ENCODE measurements around the gene DTNB.

- TF ChIP-seq ZNF558 (tag by site-specific recombination; IDR thresholded peaks at IDR 0.05) (no peak), ZNF776 (tag by site-specific recombination; IDR thresholded peaks at IDR 0.05; ENCODE audit: borderline replicate concordance) (no peak), CTCF (tag by site-specific recombination; IDR thresholded peaks at IDR 0.05) (no peak), ZNF549 (tag by site-specific recombination; IDR thresholded peaks at IDR 0.05) (no peak), ZBTB21 (tag by site-specific recombination; IDR thresholded peaks at IDR 0.05) (no peak), OVOL3 (tag by site-specific recombination; IDR thresholded peaks at IDR 0.05) (no peak), TSHZ1 (tag by site-specific recombination; IDR thresholded peaks at IDR 0.05; ENCODE audit: borderline replicate concordance) (no peak), ZBTB7A (tag by site-specific recombination; IDR thresholded peaks at IDR 0.05; ENCODE audit: low read depth) (no peak), ZNF324 (tag by site-specific recombination; IDR thresholded peaks at IDR 0.05) (no peak), ZBTB11 (tag by site-specific recombination; conservative IDR thresholded peaks at IDR 0.05; ENCODE audit: low read depth) (no peak), TRIM28 (IDR thresholded peaks at IDR 0.05; ENCODE audit: borderline replicate concordance, low read length) (no peak)
Measured at GRCh38 chr2:25655316-25655715, 18.1 kb downstream of the DTNB start.
